CD4-positive, alpha-beta T cell treated with Interleukin-6 for 4 hours (primary cell): ENCODE results near the gene SLC2A4RG.

Source experiments
- DNase-seq: peaks from one replicate; pipeline ENCODE4 v3.0.0-alpha.2; 2020; ENCODE audit warnings: mixed read lengths

The SLC2A4RG gene

DNA sequence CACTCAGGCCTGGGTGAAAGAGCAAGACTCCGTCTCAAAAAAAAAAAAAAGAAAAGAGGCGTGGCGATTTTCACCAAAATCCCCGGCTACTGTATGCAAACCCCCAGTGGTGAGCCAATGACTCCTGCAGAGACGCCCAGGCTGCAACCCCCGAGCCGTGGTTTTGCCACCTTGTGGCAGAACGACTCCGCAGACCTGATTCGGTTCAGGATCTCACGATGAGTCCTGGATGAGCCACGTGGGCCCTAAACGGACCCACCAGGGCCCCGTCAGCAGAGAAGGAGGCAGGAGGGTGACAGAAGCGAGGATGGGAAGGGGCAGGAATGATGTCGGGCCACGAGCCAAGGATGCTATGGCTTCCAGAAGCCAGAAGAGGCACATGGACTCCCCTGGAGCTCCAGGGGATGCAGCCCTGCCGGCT, 42.5 kb downstream of the SLC2A4RG start:
- peak; percentile 85 for DNase-seq

DNA sequence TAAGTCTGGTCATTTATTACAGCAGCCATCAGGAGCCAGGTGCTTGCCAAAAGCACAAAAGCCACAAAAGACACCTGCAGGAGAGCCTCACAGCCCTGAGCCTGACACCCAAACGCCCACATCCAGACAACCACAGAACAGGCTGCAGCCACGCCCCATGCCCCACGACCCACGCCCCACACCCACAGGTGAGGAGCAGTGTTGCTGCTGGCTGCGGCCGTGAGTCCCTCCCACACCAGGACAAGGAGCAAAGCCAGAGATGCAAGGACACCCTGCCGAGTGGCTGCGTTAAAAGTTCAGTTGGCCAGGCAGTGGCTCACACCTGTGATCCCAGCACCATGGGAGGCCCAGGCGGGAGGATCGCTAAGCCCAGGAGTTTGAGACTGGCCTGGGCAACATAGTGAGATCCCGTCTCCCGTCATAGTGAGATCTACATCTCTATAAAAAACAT, 43.0 kb downstream of the SLC2A4RG start:
- peak; percentile 33 for DNase-seq

DNA sequence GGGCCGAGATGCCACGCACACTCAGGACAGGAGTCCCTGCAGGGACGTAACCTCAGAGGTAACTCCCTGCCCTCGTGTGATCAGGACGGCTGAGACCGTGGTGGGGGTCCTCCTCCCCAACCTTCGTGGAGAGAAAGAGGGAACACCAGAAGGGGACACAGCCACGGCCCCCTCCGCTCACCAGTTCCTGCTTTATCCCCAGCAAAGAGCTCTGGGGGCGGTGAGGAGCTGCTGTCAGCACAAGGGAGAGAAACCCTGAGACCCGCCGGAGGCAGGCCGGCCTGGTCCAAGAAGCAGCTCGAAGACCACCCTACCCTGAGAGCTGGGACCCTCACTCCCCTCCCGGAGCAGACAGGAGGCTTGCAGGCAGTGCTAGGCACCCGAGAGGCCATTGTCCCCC, 44.4 kb downstream of the SLC2A4RG start:
- no peak for DNase-seq

DNA sequence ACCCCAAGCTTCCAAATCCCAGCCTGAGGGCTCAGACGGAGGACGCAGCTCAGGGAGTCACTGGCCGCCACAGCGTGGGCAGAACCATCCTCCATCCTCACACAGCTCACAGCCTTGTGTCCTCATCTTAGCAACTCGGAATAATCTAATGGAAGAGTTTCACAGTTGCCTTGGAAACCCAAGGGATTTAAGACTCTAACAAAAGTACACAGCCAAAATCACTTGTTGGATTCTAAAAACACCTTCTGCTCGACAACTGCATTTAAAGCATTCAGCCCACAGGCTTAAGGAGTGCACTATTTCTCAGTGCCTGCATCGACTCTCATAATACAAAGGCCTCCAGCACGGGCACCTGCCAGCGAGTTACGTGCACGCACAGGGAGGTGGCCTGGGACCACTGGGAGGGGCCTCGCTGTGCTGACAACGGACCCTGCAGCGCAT, 46.1 kb downstream of the SLC2A4RG start:
- no peak for DNase-seq

DNA sequence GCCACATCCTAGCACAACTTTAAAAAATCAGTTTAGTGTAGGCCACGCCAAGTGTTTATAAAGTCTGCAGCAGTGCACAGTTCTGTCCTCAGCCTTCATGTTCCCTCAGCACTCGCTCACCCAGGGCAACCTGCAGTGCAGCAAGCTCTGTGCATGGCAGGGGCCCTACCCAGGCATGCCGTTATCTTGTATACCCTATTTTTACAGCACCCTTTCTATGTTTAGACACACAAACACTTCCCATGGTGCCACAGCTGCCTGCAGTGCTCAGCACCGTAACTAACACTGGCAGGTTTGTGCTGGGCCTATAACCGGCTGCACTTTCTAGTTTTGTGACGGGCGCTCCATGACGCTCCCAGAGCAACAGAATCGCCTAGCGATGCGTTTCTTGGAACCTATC, 47.7 kb downstream of the SLC2A4RG start:
- DNase-seq: no peak

DNA sequence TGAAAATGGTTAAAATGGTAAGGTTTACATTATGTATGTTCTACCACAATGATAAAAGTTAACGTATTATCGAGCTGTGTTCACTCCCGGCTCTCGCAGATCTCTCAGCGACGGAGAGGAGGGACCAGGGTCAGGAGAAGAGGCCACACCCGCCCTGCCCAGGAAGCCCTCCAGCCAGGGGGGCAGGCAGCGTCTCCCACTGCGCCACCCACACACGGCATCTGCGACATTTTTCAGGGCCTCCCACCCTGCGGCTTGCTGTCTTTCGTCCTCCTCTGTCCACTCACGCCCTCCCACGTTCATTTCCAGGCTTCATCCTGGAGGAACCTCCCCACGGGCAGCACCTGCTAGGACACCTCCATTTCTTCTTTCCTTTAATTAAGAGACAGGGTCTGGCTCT, 48.2 kb downstream of the SLC2A4RG start:
- no peak for DNase-seq

DNA sequence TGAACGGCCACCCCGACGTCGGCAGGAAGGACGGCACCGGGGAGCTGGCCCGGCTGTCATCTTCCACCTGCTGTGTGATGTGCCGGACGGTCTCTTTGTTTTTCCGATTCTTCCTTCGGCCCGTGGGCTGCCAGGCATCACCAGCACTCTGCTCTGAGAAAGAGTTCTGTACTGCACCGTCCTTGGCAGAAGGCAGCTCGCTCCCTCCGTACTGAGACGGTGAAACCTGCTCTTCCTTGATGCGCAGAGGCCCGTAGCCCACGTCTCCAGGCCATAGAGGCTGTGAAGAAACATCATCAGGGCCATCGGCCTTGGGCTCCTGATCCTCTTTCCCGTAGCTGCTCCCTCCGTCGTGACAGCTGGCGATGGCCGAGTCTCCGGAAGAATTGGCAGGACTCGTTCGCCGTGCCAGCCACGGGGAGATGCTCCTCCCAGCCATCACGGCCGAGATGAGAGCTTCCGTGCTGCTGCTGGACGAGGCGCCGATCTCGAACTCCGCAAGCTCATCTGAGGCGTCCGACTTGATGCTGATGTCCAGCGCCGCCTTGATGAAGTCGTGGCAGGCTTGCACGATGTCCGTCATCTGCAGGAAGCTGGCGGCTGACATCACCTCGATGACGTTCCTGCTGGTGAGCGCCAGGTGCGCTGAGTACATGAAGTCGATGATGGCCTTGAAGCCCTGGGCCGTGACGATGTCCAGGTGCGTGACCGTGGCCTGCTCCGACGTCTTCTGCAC, 50.4 kb downstream of the SLC2A4RG start:
- DNase-seq: no peak

DNA sequence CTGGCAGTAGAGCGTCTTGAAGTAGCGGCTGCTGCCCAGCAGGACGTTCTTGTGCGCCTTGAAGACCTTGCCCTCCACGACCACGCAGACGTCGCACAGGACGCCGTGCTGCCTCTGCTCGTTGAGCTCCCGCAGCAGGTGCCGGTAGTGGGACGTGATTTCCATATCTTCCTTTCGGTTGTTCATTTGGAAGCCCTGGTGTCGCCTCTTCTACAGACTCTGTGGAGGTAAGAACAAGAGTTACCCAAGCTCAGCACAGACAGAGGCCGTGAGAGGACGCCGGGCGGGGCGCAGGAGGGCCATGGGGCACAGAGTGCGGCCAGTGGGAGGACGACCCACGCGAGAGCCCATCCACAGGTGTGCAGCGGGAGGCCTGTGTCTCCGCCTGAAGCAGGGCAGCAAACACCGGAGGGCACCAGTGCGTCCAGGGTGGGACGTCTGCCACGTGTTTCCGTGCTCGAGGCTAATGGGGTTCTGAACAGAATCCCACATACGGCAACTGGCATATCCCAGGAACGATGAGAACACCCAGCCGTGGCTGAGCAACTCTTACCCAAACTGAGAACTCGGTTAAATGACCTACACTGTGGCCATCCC, 51.1 kb downstream of the SLC2A4RG start:
- DNase-seq: no peak

DNA sequence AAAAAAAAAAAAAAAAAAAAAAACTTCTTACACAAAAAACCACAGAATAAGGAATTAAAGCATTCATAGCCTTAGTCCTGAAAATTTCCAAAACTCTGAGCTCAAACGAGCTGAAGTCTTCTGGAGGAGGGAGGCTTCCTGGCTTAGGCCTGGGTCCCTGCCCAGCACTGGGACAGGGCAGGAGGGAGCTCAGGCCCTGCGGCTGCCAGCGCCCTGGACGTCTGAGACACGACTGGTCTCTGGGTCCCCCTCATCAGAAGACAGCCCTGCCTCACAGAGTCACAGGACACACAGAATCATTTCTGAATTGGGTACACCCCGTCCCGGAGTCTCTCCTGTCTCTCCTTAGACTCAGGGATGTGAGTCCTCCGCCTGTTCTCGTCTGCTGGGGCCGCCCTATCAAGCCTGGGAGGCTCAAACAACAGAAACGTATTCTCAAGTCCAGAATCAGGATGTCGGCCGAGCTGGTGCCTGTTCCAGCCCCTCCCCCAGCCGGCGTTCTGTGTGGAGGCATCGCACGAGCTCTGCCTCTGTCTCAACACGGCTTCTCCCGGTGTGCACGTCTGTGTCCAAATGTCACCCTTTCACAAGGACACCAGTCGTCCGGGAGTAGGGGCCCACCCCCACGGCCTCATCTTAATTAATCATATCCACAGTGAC, 52.1 kb downstream of the SLC2A4RG start:
- no peak for DNase-seq

DNA sequence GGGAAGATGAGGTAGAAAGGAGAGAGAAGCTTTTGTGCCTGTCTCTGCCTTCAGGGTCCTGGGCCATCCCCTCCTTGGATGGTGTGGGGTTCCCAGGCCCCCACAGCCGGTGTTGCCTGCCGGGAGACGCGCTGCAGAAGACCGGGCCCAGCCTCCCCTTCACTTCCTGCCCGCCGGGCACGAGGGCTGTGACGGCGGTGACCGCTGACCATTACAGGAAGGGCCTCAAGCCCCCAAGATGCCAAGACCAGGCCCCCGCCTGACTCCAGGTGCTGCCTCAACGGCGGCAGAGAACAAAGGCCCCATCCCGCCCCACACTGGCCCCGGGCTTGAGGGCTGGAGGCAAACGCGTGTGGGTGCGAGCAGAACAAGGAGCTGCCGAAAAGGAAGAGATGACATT, 53.3 kb downstream of the SLC2A4RG start:
- no peak for DNase-seq
